Medulla oblongata (tissue), 1 donor: ENCODE results near the gene ZNF507.
"Not testable (repeated sequence)": the region's sequence is repeated elsewhere in the genome, so short reads cannot be mapped to it uniquely, and the experiment has no call there.

Source experiments
- DNase-seq: peaks from one replicate; pipeline ENCODE4 v3.0.0-alpha.2; 2015; ENCODE audit errors: extremely low spot score

Gene ZNF507

DNA sequence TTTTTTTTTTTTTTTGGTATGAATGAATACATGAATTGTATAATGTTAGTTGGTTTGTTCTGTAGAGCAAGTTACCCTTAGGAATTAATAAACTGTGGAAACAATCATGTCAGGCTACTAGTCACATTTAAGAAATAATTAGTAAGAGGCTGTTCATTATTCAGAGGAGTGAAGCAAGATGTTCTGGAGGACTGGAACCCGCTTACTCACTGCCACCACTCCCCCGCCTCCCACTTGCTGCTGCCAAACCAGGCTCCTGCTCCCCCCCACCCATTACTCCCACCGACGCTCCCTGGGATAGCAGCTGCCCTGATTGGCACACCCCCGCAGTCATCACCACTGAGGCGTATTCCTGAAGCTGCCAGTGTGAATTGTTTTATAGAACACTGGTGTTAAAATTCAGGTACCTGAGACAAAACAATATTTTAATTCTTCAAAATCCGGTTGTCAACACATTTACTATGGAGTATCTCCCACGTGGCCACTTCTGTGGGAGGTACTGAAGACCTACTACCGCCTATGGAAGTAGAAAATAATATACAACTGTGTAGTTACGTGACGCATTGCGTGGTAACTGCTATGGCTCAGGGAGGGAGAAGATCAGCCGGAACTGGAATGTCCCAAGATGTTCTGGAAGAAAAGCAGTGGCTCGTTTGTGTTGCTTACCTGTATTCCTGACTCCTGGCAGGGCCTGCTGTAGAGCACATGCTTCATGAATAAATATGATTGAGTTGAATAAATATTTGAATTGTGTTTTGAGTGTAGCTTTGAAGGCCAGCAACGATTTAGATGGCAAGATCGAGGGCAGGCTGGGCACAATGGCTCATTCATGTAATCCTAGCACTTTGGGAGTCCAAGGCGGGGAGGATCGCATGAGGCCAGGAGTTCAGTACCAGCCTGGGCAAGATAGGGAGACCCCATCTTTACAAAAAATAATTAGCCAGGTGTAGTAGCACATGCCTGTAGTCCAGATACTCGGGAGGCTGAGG is 61.9 kb downstream of the ZNF507 start:
- DNase-seq, result no peak

DNA sequence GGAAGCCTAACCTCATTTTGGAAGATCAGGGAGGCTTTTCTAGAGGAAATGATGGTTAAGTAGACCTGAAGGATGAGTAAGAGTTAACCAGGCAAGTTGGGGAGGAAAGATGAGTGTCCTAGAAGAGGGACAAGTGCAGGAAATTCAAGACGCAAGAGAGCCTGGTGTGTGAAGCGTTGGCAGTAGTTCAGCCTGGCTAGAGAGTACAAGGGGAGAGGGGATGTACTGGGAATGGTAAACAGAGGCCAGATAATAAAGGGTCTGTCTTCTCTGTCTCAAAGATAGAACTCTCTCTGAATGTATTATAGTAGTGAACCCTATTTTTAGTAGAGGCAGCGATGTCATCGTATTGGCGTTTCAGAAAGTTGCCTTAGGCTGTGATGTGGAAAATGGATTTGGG is 69.8 kb downstream of the ZNF507 start:
- DNase-seq, result peak; percentile 41

DNA sequence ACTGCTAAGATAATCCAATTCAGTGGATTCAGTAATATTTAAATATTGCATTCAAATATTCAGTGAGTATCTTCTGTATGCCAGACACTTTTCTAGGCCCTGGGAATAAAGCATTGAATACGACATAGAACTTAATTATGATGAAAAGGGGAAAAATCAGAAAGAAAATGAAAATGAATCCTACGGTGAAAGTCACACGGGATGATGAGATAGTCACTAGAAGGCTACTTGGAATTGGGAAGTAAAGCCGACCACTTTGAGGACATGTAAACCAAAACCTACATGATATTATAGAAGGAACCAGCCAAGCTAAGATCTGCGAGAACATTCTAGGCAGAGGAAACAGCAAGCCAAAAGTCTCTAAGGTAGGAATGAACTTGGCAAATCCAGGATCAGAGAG is 70.3 kb downstream of the ZNF507 start:
- DNase-seq, result no peak

DNA sequence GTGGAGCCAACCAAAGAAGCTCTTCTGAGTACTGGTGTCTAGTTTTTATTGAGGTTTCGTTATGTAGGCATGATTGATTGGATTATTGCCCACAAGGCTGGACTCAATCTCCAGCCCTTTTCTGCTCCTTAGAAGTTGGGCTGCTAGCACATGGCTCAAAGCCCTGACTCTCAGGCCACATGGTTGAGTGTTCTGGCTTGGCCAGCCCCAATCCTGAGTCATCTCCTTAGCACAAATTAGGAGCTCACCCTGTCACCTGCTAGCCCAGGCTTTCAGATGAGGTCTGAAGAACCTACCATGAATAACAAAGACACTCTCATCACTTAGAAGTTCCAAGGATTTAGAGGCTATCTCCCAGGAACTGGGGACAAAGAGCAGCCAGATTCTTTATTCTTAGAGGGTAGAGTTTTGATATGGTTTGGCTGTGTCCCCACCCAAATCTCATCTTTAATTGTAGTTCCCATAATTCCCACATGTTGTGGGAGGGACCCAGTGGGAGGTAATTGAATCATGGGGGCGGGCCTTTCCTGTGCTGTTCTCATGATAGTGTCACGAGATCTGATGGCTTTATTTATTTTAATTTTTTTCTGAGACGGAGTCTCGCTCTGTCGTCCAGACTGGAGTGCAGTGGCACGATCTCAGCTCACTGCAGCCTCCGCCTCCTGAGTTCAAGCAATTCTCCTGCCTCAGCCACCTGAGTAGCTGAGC is 71.5 kb downstream of the ZNF507 start:
- DNase-seq, result peak; percentile 12

DNA sequence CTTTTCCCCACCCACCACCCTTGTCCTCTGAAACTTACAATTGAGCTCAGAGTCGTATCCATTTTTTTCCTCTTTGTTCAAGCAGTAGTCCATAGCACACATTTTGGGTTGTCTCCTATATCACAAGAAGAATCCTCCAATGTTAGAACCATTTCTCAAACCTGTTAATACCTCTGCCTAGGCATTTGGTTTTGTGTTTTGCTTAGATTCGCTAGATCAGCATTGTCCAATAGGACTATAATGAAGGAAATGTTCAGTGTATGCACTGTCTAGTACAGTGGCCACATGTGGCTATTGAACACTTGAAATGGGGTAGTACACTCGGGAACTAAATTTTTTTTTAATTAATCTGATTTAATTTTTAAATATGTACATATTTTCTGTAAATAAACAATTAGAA is 72.7 kb downstream of the ZNF507 start:
- no peak for DNase-seq

DNA sequence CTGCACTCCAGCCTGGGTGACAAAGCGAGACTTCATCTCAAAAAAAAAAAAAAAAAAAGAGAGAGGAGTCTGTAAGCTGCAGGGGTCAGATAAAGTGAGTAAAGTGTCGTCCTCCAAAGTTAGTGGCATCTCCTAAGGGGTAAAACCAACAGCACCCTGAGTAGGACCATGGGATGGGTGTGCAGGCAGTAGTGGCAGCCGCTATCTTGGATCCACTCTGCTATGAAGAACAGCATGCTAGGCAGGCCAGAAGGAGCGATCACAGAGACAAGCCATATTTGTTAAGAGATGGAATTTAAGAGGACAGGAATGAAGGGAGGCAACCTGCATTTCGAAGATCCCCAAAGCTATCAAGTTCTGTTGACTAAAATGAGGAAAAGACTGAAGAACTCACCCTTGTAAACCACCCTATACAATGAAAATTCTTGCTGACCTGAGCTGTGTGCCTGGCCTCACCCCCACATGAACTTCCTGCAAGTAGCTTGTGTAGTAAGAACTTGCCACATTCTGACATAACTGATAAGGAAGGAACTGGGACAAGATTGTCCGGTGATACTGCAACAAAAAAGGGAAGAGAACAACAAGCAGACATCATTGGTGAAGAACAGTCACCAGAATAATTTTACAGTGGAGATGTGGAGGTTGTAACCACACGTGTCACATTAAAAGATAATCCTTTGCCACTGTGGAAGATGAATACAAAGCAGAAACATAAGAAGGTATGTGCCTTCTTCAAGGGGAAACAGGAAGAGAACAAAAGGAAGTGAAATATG is 76.4 kb downstream of the ZNF507 start:
- DNase-seq, result peak; percentile 42

DNA sequence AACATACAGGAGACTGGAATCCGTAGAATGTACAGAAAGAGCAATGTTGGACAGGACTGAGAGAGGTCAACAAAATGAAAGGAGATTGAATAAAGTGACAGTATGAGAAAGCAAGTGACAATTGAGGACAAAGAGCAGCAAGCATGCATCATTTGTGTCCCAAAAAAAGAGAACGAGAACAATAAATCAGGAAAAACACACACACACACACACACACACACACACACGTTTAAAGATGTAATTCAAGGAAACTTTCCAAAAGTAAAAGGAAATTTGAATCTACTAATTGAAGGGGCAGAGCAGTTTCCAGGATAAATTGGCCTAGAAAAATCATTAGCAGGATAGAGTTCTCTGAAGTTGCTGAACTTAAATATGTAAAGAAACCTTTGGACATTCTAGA is 77.0 kb downstream of the ZNF507 start:
- DNase-seq, result no peak

DNA sequence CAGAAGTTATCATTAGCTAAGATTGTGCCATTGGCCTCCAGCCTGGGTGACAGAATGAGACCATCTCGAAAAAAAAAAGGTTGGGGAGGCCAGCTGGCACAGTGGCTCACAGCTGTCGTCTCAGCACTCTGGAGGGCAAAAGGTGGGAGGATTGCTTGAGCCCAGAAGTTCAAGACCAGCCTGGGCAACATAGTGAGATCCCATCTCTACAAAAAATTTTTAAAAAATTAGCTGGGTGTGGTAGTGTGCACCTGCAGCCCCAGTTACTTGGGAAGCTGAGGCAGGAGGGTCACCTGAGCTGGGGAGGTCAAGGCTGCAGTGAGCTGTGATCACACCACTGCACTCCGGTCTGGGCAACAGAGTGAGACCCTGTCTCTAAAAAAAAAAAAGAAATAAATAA is 78.5 kb downstream of the ZNF507 start:
- DNase-seq, result not testable (repeated sequence)

DNA sequence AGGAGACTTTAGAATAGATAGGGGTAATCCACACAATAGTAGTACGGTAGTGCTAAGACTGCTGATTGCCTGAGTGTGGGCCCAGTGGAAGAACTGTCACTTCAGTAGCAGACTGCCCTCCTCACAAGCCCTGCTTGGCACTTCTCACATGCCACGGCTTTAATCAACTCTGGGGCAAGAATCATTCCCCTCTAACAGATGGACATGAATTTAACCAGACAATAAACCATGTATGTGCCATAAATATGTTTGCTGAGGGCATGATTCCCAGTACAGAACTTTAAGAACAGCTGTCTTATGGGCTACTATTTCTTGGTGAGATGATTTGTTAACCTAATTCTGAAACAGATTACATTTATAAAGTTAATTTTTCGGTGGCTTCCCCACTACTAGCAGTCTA is 82.1 kb downstream of the ZNF507 start:
- no peak for DNase-seq

DNA sequence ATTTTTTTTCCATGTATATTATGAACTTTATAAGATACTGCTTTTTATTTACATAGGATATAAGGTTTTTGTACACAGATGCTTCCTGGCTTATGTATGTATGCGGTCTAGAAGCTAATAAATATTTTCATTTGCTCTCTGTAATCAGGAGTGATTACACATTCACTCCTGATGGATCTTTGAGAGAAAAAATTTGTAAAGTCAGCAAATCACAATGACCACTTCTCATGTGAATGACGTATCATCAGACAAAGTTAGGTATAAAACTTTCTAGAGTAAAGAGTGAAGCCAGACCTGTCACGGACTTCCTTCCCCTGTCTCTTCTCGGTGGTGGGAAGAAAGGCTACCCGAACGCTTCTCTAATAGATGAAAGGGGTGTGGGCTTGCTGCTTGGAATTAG is 91.3 kb downstream of the ZNF507 start:
- no peak for DNase-seq

DNA sequence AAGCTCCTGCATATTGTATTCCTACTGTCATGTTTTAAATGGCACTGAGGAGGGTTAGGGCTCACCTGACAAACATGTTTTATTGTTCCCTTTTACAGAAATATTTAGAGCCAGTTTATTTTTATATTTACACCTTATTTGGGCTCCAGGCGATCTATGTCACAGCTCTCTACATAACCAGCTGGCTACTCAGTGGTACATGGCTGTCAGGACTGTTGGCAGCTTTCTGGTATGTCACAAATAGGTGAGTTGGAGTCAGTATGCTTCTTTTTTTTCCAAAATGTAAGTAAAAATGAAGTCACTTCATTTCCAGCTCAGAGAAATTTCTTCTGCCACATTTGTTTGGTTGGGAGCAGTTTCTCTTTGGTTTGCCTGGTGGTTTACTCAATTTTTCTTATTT is 91.7 kb downstream of the ZNF507 start:
- no peak for DNase-seq
